MM.1S (cell line): ENCODE results near the gene CHAF1A.

ENCODE experiments used
- CTCF ChIP-seq: fragments of 300-600 bp; sonication (generic); IDR thresholded peaks from 2 replicates; pipeline ENCODE4 v1.5.1; 2016; ENCODE audit warnings: antibody characterized with exemption, low read length, mixed read lengths
- EZH2 ChIP-seq: fragments of 300-600 bp; sonication (generic); optimal IDR thresholded peaks from 2 replicates; pipeline ENCODE3; 2017; ENCODE audit warnings: low read depth, mild to moderate bottlenecking, antibody characterized with exemption, low read length, mixed read lengths
- EZH2phosphoT487 ChIP-seq: fragments of 300-600 bp; sonication (generic); IDR thresholded peaks from 2 replicates; pipeline ENCODE4 v1.6.1; 2018; ENCODE audit warnings: antibody characterized with exemption, low read length

- TF ChIP-seq CTCF (no peak), EZH2 (no peak), EZH2phosphoT487 (no peak)
These were observed 42.6 kb downstream of the CHAF1A start for GRCh38 chr19:4444765-4445741.
